ENCODE measurements around the gene DGCR6L.
A peak's percentile ranks its signal among the peaks of the same experiment; 100 is the strongest.
"Not testable (repeated sequence)": the region's sequence is repeated elsewhere in the genome, so short reads cannot be mapped to it uniquely, and the experiment has no call there.

DGCR6L gene

DNA sequence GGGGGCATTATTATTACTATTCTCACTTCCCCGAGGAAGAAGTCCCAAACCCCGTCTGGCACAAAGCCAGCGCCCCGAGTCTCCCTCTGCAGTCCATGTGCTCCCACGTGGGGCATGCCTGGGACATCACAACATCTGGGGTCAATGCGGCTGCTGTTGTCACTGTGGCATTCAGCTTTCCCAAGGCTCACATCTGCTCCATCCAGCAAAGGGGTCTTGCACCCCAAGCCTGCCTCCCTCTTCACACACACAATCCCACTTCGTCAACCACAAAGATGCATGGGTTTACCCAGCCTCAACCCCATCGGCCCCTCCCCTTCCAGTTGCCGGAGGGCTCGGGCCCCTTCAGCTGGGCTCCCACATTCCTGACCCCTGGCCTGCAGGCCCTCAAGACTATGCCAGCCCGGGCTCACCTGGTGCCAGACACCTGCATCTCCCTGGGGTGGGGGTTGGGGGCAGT, 28.2 kb downstream of the DGCR6L start:
- DNase-seq (ENCODE audit: low spot score) = no peak

DNA sequence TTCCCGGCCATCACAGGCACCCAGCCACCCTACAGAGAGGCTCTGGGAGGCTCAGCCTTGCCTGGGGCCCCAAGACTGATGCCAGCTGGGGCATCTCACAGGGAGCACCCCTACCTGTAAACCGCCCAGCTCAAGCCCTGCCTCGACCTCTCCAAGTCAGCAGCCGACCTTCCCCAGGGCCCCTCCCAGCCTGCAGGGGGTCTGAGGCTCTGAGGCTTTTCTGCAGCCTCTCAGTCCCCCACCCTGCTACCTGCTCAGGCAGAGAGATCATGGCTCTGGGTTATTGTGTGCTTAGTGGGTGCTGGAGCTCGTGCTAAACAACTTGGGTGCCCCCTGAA, 28.6 kb downstream of the DGCR6L start:
- DNase-seq (ENCODE audit: low spot score) = no peak

DNA sequence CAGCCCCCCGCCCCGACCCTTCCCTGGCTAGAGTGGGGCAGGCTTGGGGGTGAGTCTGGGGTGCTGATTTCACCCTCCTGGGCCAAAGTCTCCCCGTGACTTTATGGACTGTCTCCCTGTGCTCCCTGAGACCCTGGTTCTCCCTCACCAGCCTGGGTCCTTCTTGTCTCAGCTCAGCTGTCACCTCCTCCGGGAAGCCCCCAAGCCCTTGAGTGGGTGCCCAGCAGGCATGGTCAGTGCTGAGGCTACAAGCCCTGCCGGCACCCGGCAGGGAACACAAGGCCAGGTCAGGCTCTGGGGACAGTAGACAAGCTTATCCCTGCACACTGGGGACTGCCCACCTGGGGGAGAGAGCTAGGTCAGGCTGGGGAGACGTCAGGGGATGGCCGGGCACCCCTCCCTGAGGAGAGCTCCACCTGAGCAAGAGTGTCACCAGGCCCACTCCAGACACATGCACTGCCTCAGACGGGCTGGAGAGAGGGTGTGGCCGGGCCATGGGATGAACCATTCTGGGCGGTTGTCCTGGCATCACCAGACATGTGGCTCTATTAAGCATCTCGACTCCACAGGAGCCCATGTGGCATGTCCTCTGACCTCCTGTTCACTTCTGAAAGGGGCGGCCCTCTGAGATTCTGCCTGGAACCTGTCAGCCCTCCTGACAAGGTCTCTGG, 29.1 kb downstream of the DGCR6L start:
- DNase-seq (ENCODE audit: low spot score) = no peak

DNA sequence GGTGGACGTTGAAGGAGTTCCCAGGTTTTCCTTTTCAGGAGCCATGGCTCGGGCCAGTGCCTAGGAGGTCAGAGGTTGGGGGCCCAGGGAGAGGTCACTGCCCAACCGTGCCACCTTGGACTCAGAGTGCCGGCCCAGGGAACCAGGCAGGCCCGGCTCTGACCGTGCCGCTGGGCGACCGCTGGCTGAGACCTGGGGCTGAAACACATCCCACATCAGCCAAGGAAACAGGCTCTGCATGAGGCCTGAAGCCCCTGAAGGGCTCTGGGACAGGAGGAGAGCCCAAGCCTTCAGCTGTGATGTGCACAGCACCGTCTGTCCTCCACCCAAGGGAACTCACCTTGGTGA, 29.8 kb downstream of the DGCR6L start:
- DNase-seq (ENCODE audit: low spot score) = no peak

DNA sequence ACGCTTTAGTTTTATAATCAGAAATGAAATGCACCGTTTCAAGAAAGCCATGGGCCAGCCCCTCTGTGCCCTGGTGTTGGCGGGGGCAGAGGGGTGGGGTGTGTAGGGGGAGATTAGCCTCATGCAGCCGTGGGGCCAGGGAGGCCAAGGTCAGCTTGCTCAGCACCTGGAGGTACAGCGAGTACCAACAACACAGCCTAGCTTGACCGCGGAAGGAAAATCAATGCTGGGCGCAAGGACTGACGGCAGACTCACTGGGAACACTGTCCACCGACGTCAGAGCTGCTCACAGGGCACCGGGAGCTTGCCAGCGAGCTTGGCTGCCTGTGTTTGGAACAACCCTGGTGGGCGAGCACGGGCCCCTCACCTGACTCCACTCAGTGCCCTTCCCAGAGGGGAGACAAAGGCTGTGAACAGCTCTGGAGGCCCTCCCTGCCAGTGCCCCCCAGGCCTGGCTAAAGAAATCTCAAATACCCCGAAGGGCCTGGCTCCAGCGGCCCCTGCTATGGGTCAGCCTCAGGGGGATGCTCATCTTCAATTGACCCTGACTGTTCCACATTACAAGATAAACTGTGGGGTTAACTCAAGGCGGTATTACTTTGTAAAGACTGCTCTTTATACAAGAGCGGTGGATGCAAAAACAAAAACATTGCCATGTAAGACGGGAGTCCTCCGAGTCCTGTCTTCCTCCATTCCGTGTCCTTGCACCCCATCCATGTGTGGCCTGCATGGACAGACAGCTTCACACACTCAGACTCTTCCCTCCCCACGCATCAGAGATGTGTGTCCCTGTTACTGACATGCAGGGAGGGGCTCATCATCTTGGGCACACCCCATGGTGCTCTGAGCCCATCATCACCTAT, 30.4 kb downstream of the DGCR6L start:
- not testable (repeated sequence) for DNase-seq (ENCODE audit: low spot score)

DNA sequence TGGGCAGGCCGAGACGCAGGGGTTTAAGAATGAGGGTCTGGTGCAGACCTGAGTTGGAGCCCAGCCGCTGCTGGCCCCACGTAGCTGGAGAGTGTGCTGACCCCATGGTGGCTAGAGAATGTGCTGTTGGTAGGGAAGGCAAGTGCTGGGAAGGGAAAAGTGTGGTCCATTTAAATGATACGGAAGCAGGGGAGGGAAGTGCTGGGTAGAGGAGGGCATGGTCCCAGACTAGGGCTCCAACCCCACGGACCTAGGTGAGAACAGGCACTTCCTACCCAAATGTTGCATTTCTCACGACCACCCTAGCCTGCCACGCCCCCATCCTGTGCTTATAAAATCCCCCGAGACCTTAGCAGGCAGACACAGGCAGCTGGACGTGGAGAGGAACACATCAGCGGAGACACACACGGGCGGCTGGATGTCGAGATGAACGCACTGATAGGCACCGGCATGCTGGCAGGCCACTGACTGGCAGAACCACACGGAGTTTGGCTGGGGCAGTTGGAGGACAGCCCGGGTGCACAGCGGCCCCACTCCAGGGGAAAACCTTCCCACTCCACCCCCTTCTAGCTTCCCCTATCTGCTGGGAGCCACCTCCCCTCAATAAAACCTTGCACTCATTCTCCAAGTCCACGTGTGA, 33.0 kb downstream of the DGCR6L start:
- not testable (repeated sequence) for DNase-seq (ENCODE audit: low spot score)

DNA sequence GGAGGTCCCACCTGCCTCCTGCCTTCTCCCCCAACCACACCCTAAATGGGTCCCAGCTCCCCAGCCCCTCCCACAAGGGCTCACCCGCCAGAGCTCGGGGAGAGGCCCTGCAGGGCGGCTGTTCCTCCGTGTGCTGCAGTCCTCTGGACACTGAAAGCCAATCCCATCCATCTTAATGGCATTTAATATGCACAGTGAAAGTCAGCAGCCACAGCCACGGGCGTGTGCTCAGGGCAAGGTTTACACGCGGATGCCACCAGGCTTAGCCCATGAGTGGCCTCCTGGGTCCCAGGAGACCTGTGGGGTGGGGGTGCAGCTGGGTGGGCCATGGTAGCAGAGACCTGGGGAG, 33.6 kb downstream of the DGCR6L start:
- DNase-seq (ENCODE audit: low spot score) = not testable (repeated sequence)

DNA sequence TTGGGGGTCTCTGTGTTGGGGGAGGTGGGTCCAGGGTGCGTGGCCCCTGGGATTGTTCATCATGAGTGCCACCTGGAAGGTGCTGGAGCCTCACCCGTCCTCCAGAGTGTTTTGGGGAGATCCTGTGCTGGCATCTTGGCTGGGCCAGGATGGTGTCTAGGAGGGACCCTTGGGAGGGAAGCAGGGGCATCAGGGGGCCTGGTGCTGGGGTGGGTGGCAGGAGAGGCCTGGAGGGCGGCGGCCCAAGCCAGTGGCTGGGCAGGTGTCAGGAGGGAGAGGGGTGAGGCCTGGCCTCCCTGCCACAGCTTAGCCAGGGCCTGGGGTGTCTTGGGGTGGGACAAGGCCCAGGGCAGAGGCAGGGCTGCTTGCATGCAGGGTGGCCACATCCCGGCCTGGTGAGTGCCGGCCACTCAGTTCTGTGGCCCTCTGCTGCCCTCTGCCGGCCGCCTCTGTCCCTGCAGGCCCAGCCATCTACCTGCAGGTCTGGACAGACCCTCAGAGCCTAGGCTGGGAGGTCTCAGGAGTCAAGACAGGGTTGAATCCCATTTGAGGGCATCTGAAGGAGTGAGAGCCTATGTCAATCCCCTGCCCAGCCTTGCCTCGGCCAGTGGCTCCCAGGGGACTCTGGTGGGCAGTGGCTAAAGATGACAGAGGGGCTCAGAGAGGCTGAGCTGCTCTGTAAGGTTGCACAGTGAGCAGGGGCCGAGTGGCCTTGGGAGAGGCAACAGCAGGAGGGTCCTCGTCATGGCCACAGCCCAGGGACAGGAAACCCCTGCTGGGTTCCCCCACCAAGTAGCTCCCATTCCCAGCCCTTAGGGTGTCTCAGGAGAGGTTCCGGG, 34.2 kb downstream of the DGCR6L start:
- DNase-seq (ENCODE audit: low spot score) = peak; percentile 88

DNA sequence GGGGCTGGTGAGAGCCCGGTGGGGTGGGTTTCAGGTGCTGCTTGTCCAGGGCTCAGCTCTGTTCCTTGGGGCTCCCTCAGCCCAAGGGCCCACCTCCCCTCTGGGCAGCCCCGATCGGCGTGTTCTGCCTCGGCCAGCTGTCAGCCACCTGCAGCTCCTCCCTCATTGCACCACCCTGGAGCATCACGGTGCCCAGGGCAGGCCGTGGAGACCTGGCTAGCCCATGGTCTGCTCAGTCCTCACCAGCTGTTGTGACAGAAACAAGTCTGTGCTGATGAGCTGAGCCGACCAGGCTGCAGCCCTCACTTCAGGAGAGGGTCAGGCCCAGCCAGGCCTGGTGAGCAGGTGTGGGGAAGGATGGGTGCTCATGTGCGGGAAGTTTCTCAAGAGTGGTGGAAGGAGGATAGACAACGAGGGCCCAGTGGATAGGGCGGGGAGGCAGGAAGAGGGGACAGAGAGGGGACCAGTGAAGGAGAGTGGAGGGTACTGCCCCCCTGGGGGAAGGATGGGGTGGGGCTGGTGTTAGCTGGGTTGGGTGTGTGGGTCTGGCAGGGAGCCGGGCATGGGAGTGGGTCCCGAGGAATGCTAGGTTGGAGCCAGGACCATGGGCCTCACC, 35.3 kb downstream of the DGCR6L start:
- DNase-seq (ENCODE audit: low spot score) = no peak

DNA sequence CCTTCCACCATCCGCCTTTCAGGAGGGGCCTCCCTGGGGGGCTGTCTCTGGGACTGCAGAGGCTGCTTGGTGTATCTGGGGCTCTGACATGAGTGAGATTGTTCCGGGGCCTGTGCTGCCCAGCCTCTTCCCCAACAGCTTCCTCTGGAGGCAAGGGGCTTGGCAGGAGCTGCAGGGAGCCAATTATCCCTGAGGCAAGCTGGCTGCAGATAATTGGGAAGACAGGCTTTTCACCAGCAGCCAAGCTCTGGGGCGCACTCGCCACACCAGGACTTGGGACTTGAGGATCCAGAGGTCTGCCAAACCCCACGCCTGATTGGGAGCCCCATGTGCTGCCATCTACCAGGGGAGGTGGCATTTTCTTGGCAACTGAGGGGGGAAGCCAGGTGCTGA, 36.2 kb downstream of the DGCR6L start:
- no peak for DNase-seq (ENCODE audit: low spot score)

DNA sequence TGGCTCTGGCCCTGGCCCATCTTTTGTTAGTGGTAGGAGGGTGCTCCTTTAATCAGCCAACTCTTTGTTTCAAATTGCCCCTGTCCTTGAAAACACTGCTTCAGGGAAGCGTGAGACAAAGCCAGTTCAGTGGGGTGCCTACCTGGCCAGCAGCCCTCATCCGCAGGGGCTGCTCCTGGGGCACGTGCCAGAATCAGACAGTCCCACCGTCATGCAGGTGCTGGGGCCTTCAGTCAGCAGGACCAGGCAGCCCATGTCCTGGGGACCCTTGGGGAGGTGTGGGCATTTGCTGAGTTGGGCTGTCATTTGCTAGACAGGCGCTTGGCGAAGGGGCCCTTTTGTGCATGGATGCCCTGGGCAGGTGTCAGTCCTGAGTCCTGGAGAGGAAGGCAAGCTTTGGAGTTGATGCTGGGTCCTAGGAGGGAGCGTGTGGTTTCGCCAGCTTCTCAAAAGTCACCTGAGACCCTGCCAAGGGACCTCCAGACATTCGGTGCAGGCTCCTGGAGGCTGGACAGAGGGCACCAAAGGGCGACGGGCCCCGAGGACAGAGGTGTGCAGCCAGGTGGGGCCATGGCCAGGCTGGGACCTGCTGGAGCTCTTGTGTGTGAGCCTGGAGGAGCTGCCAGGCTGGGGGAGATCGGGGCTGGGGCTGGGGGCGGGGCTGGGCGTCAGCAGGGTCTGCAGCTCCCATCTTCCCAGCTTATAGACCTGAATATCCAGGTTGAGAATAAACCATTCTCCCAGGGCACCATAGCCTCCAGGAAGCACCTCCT, 36.8 kb downstream of the DGCR6L start:
- DNase-seq (ENCODE audit: low spot score) = no peak

DNA sequence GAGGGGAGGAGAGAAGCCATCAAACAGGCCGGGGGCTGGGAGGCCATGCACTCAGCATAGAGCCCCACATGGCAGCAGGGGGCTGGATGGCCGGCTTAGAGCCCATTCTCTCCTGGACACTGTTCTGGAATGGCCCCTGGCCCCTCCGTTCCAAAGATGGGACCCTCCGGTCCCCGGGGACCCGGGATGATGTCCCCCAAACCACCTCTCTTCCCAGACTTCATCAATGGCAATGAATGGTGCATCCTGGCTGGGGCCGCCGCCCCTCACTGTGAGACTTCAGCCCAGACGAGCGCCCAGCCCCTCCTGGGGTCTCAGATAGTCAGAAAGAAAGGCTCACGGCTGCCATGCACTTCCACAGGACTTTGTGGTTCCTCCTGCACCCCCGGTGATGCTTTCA, 38.0 kb downstream of the DGCR6L start:
- DNase-seq (ENCODE audit: low spot score) = no peak

DNA sequence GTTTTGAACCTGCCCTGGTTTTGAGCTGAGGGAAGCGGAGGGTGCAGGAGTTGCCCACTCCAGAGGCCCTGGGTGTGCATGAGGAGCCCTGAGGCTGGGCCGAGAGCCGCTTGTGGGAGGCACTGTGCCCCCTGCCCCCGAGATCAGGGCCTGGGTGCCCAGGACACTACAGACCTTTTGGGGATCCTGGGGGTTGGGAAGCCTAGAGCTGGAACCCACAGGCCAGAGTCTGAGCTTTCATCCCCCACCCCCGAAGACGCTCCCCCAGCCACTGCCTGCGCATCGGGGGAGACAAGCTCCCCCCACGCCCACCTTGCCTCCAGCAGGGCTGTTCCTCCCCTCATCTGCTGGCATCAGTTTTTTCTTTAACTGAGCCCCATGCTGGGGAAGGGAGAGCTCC, 38.4 kb downstream of the DGCR6L start:
- DNase-seq (ENCODE audit: low spot score) = not testable (repeated sequence)

DNA sequence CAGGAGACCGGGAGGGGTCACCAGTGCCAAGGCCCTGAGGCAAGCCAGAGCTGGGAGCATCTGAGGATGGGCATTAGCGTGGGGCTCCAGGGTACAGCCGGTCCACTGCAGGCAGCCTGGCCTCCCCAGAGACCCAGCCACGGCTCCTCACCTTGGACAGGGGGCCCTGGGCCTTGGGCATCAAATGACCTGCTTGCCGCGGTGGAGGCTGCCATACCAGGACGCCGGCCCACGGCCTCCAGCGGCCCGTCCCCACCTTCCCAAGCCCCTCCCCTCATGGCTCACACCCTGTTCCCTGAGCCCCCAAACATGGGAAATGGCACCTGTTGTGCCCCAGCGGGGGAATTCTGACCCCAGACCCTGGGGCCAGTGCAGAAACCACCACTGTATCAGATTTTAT, 39.0 kb downstream of the DGCR6L start:
- no peak for DNase-seq (ENCODE audit: low spot score)

DNA sequence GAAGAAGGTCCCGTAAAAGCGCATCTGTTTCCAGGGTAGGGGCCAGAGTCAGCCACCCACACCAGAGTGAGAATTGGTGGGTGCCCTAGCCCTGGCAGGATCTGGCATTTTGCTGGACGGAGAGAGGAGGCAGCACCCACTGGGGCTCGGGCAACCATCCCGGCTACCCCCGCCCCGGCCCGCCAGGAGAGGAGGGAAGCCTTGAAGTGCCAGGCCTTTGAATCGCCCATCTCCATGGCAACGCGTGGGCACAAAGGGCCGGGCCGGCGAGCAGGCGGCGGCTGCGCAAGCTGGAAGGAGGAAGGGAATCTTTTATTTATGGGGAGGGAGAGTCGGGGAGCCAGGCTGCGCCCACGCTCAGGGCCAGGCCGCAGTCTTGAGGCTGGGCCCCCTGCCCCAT, 39.7 kb downstream of the DGCR6L start:
- not testable (repeated sequence) for DNase-seq (ENCODE audit: low spot score)

DNA sequence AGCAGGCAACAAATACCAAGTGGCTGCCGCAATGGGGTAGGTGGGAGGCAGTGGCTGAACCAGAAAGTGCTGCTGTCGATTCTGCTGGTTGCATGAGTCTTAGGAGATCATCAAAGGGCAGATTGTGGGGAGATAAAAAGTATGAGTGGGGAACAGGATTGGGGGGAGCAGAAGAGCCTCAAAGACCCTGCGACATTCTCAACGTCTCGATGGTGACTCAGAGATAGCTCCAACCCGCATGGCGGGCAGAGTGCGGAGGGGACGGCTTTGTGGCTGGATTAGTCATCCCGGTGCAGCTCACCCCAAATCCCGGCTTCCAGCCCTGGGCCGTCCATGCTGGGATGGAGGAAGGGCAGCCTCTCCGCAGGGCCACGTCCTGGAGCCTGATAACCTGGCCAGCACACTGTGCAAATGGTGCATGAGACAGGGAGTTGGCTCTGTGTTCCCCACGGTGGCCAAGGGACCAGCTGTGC, 40.2 kb downstream of the DGCR6L start:
- no peak for DNase-seq (ENCODE audit: low spot score)

DNA sequence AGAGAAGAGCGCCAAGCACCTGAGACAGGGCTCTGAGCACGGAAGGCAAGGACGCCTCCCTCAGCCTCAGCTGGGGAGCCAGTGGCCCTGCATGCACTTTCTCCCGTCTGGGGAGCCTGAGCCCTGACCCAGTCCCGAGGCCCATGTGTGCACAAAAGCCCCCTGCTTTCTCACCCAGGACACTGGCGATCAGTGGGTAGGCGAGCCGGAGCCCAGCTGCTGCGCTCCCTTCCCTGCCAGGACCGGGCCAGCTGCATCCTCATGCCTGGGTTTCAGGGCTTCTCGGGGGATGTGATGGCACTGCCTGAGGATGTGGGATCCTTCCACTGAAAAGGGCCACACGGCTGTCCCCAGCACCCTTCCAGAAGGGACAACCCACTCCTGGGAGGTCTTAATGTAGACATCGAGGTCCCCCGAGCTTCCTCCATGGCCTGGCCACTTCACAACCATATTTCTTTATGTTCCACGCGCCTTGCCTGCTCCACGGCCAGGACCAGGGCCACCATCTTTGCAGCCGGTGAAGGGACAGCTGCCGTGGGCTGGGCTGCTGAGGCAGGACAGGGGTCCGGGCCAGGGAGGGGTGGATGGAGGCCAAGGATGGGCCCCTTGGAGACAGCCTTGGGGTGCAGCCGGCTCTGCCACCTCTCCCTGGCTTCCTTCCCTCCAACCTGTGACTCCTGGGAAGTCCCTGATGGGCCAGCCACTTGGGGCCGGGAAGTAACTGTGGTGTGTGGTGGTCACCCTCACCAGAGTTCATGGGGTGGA, 41.0 kb downstream of the DGCR6L start:
- not testable (repeated sequence) for DNase-seq (ENCODE audit: low spot score)

DNA sequence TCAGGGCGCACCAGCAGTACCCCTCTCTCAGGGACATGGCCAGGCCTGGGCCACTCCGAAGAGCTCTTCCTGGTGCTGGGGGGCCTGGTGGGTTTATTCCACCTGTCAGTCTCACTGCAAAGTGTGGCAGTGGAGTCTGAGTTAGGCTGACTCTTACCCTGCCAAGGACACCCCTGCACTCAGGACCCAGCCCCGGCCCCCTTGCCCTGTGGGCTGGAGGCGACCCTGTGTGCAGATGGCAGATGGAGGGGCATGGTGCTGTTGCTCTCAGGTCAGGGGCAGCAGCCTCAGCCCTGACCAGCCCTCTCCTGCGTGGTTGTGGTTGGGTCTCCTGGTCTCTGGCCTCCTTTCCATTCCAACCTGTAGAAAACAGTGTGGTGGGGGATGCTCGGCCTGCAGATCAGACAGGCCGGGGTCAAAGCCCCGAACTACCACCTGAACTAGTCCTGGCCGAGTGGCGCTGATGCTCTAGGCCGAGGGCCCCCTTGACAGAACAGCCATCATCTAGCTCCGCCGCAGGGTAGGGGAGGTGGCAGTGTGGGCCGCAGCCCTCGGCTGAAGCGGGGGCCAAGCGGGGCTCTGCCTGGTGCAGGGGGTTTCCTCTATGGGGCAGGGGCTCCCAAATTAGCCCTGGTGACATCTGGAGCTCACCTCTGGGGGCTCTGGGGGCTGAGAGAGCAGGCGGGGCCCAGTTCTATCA, 41.8 kb downstream of the DGCR6L start:
- not testable (repeated sequence) for DNase-seq (ENCODE audit: low spot score)

DNA sequence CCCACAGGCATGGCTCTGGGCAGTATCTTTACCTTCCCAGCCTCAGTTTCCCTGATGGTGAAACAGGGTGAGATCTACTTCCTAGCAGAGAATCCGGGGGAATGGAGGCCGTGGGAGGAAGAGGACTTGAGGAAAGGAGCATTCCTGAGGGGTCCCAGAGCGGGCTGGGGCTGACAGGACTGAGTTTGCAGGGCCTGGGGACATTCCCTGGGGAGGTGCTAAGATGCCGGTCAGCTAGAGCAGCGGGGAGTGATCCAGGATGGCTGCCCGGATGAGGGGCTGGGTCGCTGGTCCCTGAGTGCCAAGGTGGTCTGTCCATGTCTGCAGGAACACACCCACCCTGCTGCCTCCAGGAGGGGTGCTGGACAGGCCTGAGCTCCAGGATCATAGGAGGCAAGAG, 43.4 kb downstream of the DGCR6L start:
- DNase-seq (ENCODE audit: low spot score) = no peak

DNA sequence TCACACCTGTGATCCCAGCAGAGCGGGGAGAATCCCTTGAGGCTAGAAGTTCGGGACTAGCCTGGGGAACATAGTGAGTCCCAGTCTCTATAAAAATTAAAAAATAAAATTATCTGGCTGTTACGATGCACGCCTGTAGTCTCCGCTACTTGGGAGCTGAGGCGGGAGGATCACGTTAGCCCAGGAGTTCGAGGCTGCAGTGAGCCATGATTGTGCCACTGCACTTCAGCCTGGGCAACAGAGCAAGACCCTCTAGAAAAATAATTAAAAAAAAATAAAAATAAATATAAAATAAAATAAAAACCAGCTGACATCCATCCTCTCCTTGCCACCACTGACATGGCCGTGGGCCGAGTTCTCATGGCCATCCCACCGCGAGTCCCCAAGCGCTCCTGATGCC, 44.0 kb downstream of the DGCR6L start:
- no peak for DNase-seq (ENCODE audit: low spot score)

All from left forelimb (tissue), 1 donor.